Right lobe of liver (tissue), 4 donors: Measurements from ENCODE around the gene RNF150.

Source experiments
- POLR2A ChIP-seq: fragments of 450-650 bp; IDR thresholded peaks from one replicate; pipeline ENCODE4 v1.6.1; 2017; ENCODE audit warnings: antibody characterized with exemption, mild to moderate bottlenecking
- TF ChIP-seq, protein P1 (sequence below), 4 donors: fragments of 200-600 bp in 3 of 4; fragments of 450-650 bp in 1 of 4; IDR thresholded peaks; one replicate each; pipeline versions ENCODE4 v1.5.1 to v1.8.0; 2016 to 2022; ENCODE audit warnings: antibody characterized with exemption in 4 of 4, mild to moderate bottlenecking in 2 of 4
- donor health status: DM: no; HTN: no; CAD: no.
- donor health status: DM: no; HTN: no; CAD: no.
- donor health status: DM: no; HTN: yes; CAD: no.

DNA sequence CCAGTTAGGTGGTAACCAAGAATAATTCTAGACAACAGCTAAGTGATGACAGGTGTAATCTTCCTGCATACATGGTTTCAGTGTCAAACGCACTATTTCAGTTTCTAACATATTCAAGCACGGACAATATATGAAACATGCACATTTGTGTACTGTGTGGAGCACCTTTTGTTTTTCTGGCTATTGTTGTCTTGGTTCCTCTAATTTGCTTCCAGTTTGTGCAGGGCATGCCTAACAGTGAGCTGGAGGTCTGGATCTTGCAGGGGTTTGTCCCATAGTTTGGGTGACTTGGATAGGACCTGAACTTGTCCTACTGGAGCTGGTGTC lies 306.6 kb downstream of the RNF150 start:
- TF ChIP-seq, protein P1, sequence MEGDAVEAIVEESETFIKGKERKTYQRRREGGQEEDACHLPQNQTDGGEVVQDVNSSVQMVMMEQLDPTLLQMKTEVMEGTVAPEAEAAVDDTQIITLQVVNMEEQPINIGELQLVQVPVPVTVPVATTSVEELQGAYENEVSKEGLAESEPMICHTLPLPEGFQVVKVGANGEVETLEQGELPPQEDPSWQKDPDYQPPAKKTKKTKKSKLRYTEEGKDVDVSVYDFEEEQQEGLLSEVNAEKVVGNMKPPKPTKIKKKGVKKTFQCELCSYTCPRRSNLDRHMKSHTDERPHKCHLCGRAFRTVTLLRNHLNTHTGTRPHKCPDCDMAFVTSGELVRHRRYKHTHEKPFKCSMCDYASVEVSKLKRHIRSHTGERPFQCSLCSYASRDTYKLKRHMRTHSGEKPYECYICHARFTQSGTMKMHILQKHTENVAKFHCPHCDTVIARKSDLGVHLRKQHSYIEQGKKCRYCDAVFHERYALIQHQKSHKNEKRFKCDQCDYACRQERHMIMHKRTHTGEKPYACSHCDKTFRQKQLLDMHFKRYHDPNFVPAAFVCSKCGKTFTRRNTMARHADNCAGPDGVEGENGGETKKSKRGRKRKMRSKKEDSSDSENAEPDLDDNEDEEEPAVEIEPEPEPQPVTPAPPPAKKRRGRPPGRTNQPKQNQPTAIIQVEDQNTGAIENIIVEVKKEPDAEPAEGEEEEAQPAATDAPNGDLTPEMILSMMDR (IDR thresholded peaks at IDR 0.05): no peak
- TF ChIP-seq POLR2A: no peak
